Thyroid gland (tissue), 4 donors: ENCODE measurements around the gene FAM76B. TPM values are rescaled to one million over a fixed set of nuclear protein-coding genes. Genes with fewer than 3 reads are reported as not detected.

Experiments used
- DNase-seq, 2 donors: peaks; one replicate each; pipeline ENCODE4 v3.0.0-alpha.2; 2019
- H3K27ac ChIP-seq, 3 donors: fragments of 200-600 bp; sonication (generic); 1 replicate in 2 of 3; 2 replicates in 1 of 3; pipeline ENCODE4 v1.5.1; 2016 to 2019; ENCODE audit warnings: mild to moderate bottlenecking in 1 of 3, moderate library complexity in 1 of 3
- H3K27me3 ChIP-seq: fragments of 200-600 bp; sonication (generic); one replicate; pipeline ENCODE4 v1.5.1; 2019
- H3K36me3 ChIP-seq, 2 donors: fragments of 200-600 bp; sonication (generic); one replicate each; pipeline ENCODE4 v1.5.1; 2016 to 2019
- H3K4me1 ChIP-seq, 2 donors: fragments of 200-600 bp; sonication (generic); one replicate each; pipeline ENCODE4 v1.5.1; 2017 to 2019
- H3K4me3 ChIP-seq, 3 donors: fragments of 200-600 bp; sonication (generic); replicated peaks in 1 of 3; 1 replicate in 2 of 3; 2 replicates in 1 of 3; pipeline ENCODE4 v1.5.1; 2016; ENCODE audit warnings: mild to moderate bottlenecking in 1 of 3
- H3K9me3 ChIP-seq: fragments of 200-600 bp; sonication (generic); one replicate; pipeline ENCODE4 v1.5.1; 2017
- POLR2A ChIP-seq, 2 donors: fragments of 450-650 bp; IDR thresholded peaks; one replicate each; pipeline ENCODE4 v1.6.1; 2017; ENCODE audit warnings: antibody characterized with exemption in 2 of 2, mild to moderate bottlenecking in 2 of 2, moderate library complexity in 1 of 2
- WGBS, 2 donors: methylation state at CpG; one replicate each; pipeline ENCODE4 v1.1.5; 2017; 5-methylcytosine and 5-hydroxymethylcytosine counted together
- intact Hi-C: fragments of 100-400 bp; cut with DNase I; formaldehyde crosslinking; loops from one replicate; pipeline ENCODE4 v1.15.1; 2023
- total RNA-seq, 4 donors: library from RNA; depleted of rRNA; stranded (reverse); fragments of >200 nt; gene quantifications; one replicate each; pipeline ENCODE4 v1.2.3, GENCODE V29; 2016
- TF ChIP-seq, protein P1 (sequence below), 6 experiments: fragments of 200-600 bp in 3 of 6; fragments of 450-650 bp in 3 of 6; sonication (generic) in 3 of 6; IDR thresholded peaks; one replicate each; pipeline ENCODE4 v1.5.1; 2016 to 2019; ENCODE audit warnings: antibody characterized with exemption in 6 of 6, mild to moderate bottlenecking in 2 of 6, inconsistent platforms in 1 of 6, moderate library complexity in 1 of 6

The FAM76B gene
- total RNA-seq, result 10 to 100 TPM; 37.4 to 61.9 (median 46.8) TPM

DNA sequence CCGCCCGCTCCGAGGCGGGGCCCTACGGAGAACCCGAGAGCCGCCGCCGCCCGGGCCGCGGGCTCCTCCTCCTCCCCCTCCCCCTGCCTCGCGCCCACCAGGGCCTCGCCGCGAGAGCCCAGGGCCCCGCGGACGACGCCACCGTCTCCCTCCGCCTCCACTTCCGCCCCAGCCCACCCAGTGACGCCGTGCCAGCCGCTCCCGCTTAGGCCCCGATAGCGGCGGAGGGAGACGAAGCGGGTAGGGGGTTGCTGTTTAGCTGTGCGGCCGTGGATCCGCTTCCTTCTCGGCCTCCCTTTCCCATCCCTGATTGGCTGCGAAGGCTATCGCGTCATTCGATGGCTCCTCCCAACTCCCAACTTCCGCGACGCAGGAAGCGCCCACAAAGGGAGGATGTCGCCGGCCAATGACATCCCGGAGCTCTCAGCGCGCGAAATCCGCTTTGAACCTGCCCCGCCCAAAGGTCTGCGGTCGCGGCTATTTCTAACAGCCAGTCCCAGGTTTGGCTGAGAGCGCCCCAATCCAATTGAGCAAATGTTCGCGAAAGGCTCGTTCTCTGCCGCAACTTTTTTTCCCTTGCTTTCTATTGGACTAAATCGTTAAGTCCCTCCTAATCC lies at the start of gene FAM76B:
TSS of gene FAM76B (minus strand) at position 277 of the 617 bp plus-strand sequence. CDS start 304 bp downstream, outside the sequence.
- Histone ChIP-seq H3K27me3 (no peaks in the 10 kb centered on the region), H3K4me3 (peak within 1 kb of the TSS; percentile 69 to 91 (median 84)), H3K4me1 (peaks cover 17 to 20% of the 10 kb centered on the region in 2 donors), H3K36me3 (peaks cover 13 to 19% of the 10 kb centered on the region in 2 donors), H3K9me3 (no peaks in the 10 kb centered on the region), H3K27ac (peak within 1 kb of the TSS; percentile 96 to 100 (median 97))
- WGBS, 2 donors, result 0% methylated on average over 21 to 22 of the region's 62 CpGs
- intact Hi-C loops, result no loop called here
- DNase-seq, result peak; percentile 98
- peak; percentile 58 to 94 for TF ChIP-seq POLR2A (IDR thresholded peaks at IDR 0.05)
- TF ChIP-seq, protein P1, sequence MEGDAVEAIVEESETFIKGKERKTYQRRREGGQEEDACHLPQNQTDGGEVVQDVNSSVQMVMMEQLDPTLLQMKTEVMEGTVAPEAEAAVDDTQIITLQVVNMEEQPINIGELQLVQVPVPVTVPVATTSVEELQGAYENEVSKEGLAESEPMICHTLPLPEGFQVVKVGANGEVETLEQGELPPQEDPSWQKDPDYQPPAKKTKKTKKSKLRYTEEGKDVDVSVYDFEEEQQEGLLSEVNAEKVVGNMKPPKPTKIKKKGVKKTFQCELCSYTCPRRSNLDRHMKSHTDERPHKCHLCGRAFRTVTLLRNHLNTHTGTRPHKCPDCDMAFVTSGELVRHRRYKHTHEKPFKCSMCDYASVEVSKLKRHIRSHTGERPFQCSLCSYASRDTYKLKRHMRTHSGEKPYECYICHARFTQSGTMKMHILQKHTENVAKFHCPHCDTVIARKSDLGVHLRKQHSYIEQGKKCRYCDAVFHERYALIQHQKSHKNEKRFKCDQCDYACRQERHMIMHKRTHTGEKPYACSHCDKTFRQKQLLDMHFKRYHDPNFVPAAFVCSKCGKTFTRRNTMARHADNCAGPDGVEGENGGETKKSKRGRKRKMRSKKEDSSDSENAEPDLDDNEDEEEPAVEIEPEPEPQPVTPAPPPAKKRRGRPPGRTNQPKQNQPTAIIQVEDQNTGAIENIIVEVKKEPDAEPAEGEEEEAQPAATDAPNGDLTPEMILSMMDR (IDR thresholded peaks at IDR 0.05), result no peak

DNA sequence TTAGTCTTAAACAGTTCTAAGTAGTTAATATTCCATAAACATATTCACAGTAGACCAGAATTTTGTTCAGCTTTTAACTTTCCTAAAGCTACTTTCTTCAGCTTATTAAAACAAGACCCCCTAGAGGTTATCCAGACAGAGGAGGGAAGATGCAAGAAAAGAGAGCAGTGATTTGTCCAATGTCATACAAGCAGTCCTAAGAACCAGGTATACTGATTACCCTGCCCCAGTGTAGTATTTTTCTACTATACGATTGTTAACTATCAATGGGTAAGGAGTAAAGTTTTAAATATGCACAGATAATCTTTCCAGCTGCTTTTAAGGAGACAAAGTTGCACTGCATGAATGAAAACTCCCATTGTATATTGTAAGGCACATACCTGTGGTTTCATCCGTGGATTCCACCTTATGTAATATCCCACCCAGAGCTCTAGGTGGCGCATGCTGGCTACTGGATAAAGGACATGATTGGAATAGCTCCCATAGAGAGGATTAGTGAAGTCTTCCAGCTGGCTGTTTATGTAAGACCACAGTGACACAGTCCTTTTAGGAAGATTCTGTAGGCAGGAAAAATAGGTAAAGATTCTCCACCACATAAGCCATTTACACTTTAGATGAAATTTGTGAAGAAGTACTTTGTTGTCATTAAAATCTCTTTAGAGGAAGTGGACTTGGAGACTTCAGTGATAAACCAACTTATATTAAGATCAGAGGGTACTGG lies 46.3 kb upstream of the FAM76B start:
- intact Hi-C loops, result loop anchor here (5.0 kb wide), 1 partner anchor 556 kb away; the partner anchor contains the start of gene JRKL
- DNase-seq, result peak; percentile 62 to 72
- peaks cover 14 to 29% of the 10 kb centered on the region in 2 donors for H3K36me3 ChIP-seq

DNA sequence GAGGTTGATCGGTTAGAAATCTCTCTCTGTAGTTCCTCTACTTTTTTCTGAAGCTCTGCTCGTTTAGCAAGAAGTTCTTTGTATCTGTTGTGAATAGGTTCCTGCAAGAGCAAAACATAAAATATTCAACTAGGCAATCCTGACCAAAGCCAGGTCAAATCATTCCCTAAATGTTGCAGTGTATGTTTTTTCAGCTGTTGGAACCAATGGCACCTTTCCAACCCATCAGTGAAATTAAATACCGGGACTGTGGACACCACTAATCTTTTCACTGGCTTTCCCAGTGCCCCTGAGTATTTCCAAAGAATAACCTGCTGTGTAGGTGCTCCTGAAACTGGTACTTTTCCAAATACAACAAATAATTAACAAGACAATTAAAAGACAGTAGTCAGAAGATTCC lies 45.8 kb upstream of the FAM76B start:
- DNase-seq, result no peak
- Histone ChIP-seq H3K9me3 (no peaks in the 10 kb centered on the region), H3K27ac (no peak overlapping the region), H3K4me1 (no peaks in the 10 kb centered on the region), H3K36me3 (peaks cover 14 to 31% of the 10 kb centered on the region in 2 donors), H3K4me3 (no peak overlapping the region), H3K27me3 (no peaks in the 10 kb centered on the region)
- intact Hi-C loops, result loop anchor here (5.0 kb wide), 1 partner anchor 557 kb away; the partner anchor contains the start of gene JRKL
- WGBS, 2 donors, result 73% methylated on average over 3 of the region's 3 CpGs
- TF ChIP-seq, protein P1 (IDR thresholded peaks at IDR 0.05), result no peak
- no peak for TF ChIP-seq POLR2A (IDR thresholded peaks at IDR 0.05)

More for the DNA sequence above, 46.3 kb upstream of the FAM76B start:
- Histone ChIP-seq H3K4me3 (no peak overlapping the region), H3K27me3 (no peaks in the 10 kb centered on the region), H3K9me3 (no peaks in the 10 kb centered on the region), H3K27ac (peak overlapping the region in 1 of 3 donors; percentile 41), H3K4me1 (no peaks in the 10 kb centered on the region)
- TF ChIP-seq POLR2A (IDR thresholded peaks at IDR 0.05), result no peak
- TF ChIP-seq, protein P1 (IDR thresholded peaks at IDR 0.05), result peak; percentile 58 to 93 (median 89)
- WGBS, 2 donors, result 18 to 27% methylated on average over 3 of the region's 3 CpGs

DNA sequence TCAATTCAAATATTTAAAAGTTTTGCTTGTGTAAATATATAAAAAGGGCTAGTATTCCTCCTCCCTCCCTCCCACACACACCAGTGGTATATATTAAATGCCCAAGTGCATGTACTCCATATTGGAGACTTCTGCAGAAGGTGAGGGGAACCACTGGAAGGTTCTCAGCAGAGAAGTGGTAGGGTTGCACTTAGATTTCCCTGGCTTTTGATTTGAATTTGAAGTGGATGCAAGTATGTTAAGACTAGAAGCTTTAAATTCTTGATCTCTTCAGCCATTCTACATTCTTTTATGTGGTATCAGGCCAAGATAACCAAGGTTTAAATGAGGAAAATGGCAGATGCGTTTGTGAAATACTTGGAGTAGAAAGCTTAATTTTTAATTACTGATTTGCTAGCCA lies 43.8 kb upstream of the FAM76B start:
- Histone ChIP-seq H3K9me3 (no peaks in the 10 kb centered on the region), H3K27ac (no peak overlapping the region), H3K27me3 (no peaks in the 10 kb centered on the region), H3K36me3 (peaks cover 14 to 43% of the 10 kb centered on the region in 2 donors), H3K4me3 (no peak overlapping the region), H3K4me1 (no peaks in the 10 kb centered on the region)
- no peak for TF ChIP-seq POLR2A (IDR thresholded peaks at IDR 0.05)
- TF ChIP-seq, protein P1 (IDR thresholded peaks at IDR 0.05), result no peak
- 89 to 91% methylated on average over 1 of the region's 1 CpG for WGBS, 2 donors
- no peak for DNase-seq
- intact Hi-C loops, result no loop called here

DNA sequence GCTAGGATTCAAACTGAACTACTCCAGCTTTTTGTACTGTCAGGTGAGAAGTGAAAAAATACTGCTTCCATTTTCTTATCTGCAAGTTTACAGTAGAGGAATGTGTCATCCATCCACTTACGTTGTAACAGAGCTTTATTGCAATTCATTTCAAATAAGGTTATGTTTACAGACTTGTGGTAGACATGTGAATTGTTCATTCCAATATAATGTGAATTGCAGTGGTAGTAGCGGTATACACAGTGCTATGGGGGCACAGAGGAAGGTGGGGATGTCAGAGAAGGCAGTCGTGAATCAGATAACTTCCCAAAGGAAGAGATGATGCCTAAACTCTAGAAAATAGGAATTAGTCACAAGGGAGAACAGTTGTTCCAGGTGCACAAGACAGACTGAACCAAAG lies 43.2 kb upstream of the FAM76B start:
- Histone ChIP-seq H3K36me3 (peaks cover 14 to 40% of the 10 kb centered on the region in 2 donors), H3K27me3 (no peaks in the 10 kb centered on the region), H3K4me3 (no peak overlapping the region), H3K27ac (no peak overlapping the region), H3K4me1 (no peaks in the 10 kb centered on the region), H3K9me3 (no peaks in the 10 kb centered on the region)
- intact Hi-C loops, result no loop called here
- no peak for DNase-seq
- TF ChIP-seq, protein P1 (IDR thresholded peaks at IDR 0.05), result no peak
- no peak for TF ChIP-seq POLR2A (IDR thresholded peaks at IDR 0.05)
- WGBS, 2 donors, result 83 to 92% methylated on average over 3 of the region's 3 CpGs
